HG02642 (cell line): Measurements from ENCODE around the gene FUT6.
"Not testable (repeated sequence)": the region's sequence is repeated elsewhere in the genome, so short reads cannot be mapped to it uniquely, and the experiment has no call there.

Experiments used
- ATAC-seq: cut with Tn5 transposase; IDR thresholded peaks from one replicate; pipeline ENCODE4 v1.9.1; 2021; ENCODE audit warnings: mild to moderate bottlenecking; ENCODE audit not compliant: unreplicated experiment, poor library complexity

The FUT6 gene

DNA sequence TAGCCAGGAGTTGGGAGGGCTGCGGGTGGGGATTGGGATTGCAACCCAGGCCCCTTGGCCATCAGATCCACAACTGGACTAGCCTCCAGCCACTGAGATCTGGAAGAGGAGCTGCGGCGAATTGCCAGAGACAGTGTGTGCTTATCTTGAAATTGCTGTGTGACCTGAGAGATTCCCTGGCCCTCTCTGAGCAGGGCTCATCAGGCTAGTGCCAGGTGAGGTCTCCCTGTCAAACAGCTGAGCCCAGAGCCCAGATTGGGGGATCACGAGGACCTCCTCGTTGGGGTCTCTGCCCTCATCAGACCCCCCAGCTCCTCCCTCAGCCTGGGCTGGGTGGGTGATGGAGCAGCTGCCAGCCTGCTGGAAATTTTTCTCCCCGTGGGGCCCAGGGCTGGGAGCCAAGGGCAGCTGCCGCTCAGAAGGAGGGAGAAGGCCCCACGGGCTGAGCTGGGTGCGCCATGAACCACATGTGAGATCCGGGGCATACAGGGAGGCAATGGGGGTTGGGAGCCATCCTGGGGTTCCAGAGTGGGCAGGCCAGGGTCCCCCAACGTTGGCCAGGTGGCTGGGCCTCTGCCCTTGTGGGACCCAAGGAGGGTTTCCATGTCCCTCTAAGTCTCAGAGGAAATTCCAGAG is 23.6 kb upstream of the FUT6 start:
- ATAC-seq: no peak

DNA sequence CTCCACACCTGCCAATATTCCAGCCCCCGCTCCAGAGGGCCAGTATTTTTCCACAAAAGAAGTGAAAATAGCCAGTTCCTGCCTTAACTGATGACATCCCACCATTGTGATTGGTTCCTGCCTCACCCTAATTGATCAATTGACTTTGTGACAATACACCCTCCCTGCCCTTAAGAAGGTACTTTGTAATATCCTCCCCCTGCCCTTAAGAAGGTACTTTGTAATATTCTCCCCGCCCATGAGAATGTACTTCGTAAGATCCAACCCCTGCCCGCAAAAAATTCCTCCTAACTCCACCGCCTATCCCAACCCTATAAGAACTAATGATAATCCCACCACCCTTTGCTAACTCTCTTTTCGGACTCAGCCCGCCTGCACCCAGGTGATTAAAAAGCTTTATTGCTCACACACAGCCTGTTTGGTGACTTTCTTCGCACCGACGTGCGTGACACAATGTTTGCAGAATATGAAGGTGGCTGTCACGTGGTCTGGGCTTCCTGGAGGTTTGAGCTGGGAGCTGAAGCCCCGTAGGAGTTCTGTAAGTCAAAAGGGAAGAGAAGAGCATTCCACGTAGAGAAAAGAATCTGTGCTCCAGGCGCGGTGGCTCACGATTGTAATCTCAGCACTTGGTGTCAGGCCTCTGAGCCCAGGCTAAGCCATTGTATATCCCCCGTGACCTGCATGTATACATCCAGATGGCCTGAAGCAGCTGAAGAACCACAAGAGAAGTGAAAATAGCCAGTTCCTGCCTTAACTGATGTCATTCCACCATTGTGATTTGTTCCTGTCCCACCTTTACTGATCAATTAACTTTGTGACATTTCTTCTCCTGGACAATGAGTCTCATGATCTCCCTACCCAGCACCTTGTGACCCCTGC is 17.9 kb upstream of the FUT6 start:
- ATAC-seq: no peak

DNA sequence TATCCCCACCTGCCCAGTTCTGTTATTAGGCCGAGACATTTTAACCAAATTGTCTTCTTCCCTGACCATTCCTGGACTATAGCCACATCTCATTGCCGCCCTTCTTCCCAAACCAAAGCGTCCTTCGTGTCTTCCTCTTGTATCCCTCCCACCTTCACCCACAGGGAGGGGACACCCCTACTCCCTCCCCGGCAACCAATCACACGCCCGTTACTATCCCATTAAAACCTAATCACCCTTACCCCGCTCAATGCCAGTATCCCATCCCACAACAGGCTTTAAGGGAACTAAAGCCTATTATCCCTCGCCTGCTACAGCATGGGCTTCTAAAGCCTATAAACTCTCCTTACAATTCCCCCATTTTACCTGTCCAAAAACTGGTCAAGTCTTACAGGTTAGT is 15.6 kb upstream of the FUT6 start:
- ATAC-seq: not testable (repeated sequence)

DNA sequence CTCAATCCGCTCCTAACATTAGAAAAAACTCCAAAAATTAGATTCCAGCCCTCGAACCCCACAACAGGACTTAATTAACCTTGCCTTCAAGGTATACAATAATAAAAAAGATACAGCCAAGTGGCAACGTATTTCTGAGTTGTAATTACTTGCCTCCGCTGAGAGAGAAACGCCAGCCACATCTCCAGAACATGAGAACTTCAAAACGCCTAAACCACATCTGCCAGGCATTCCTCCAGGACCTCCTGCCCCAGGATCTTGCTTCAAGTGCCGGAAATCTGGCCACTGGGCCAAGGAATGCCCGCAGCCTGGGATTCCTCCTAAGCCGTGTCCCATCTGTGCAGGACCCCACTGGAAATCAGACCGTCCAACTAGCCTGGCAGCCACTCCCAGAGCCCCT is 14.6 kb upstream of the FUT6 start:
- ATAC-seq: not testable (repeated sequence)

DNA sequence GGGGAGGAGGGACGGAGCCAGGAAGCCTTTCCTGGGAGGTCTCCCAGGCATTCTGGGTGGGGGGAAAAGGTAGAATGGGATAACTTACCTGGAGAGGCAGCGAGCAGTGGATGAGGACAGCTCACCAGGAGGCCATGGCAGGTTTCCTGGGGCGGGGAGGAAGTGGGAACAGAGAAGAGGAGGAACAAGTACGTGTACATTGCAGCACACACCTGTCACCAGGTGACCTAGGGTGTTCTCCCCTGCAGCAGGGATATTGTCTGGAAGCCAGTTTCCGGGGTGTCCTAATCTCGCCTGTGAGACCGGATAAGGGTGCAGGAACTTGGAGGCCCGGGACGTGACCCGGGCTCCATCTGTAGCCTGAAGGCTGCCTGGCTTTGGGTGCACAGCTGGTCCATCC is 11.8 kb upstream of the FUT6 start, which contains the start of gene FUT3:
Gene FUT3, minus strand, starts transcription at position 148 of the 400 bp plus-strand sequence.
- no peak for ATAC-seq

DNA sequence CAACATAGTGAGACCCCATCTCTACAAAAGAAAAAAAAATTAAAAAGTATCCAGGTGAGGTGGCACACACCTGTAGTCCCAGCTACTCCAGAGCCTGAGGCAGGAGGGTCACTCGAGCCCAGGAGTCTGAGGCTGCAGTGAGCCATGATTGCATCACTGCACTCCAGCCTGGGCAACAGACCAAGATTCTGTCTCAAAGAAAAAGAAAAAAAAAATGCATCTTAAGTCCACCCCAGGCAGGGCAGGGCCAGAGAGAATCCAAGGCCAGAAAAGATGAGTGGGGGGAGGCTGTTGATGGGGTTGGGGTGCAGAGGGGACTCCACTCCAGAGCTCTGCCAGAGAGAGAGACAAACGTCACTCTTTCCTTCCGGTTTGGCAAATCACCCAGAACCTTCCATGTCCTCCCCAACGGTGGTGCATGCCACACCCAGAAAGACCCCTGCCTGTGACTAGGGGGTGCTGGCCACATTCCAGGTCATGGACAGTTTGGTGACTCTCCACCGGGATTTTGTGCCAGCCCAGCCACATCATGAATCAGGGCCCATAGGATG is 11.3 kb upstream of the FUT6 start:
- no peak for ATAC-seq

DNA sequence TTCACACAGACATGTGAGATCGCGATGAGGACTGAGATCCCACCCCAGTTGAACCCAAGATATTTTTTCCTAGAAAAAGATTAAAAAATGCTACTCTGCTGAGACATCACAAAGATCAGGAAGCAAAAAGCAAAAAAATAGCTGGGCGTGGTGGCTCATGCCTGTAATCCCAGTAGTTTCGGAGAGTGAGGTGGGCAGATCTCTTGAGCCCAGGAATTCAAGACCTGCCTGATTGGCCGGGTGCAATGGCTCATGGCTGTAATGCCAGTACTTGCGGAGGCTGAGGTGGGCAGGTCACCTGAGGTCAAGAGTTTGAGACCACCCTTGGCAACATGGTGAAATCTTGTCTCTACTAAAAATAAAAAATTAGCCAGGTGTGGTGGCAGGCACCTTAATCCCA is 10.7 kb upstream of the FUT6 start:
- ATAC-seq: no peak

DNA sequence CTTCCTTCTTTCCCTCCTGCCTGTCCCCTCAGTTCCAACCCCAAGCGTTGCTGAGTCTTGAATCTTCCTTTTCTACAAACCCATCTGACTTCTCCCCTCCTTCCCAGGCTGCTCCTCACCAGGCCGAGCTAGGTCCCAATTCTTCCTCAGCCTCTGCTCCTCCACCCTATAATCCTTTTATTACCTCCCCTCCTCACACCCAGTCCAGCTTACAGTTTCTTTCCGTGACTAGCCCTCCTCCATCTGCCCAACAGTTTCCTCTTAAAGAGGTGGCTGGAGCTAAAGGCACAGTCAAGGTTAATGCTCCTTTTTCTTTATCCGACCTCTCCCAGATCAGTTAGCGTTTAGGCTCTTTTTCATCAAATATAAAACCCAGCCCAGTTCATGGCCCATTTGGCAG is 9.1 kb upstream of the FUT6 start:
- ATAC-seq: not testable (repeated sequence)

DNA sequence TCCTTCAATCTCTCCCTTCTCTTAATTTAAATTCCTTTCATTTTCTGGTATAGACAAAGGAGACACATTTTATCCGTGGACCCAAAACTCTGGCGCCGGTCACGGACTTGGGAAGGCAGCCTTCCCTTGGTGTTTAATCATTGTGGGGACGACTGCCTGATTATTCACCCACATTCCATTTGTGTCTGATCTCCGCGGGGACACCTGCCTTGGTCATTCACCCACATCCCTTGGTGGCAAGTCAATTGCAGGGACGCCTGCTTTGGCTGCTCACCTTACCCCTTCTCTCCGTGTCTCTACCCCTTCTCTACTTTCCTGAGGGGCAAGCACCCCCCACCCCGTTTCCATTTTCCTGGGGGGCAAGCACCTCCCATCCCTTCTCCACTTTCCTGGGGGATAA is 8.3 kb upstream of the FUT6 start:
- not testable (repeated sequence) for ATAC-seq

DNA sequence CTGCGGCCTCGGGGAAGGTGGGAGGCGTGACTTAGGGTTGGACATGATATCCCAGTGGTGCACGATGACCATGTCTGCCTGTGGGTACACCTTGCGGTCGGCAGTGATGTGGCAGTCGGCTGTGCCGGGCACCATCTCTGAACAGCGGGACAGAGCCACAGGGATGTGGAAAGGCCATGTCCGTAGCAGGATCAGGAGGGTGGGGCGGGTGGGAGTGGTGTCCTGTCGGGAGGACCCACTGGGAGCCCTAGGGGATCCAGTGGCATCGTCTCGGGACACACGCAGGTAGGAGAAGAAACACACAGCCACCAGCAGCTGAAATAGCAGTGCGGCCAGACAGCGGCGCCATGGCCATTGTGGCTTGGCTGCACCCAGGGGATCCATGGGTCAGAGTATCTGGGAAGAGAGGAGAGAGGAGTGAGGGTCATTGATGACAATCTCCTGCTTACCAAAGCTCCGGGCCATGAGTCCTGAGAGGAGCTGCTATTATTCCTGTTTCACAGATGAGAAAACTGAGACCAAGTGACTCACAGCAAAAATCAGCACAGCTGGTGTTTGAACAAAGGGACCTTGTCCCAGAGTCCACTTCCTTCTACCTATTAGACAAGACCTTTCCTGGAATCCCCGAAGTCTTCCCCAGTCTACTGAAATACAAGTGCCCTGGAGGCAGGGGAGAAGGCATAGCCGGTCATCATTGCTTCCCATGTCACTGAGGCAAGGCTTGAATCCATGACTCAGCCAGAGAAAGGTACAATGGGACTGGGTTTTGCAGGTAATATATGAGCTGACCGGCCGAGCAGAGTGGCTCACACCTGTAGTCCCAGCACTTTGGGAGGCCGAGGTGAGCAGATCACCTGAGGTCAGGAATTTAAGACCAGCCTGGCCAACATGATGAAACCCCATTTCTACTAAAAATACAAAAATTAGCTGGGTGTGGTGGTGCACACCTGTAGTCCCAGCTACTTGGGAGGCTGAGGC is 5.2 kb upstream of the FUT6 start:
- ATAC-seq: no peak

DNA sequence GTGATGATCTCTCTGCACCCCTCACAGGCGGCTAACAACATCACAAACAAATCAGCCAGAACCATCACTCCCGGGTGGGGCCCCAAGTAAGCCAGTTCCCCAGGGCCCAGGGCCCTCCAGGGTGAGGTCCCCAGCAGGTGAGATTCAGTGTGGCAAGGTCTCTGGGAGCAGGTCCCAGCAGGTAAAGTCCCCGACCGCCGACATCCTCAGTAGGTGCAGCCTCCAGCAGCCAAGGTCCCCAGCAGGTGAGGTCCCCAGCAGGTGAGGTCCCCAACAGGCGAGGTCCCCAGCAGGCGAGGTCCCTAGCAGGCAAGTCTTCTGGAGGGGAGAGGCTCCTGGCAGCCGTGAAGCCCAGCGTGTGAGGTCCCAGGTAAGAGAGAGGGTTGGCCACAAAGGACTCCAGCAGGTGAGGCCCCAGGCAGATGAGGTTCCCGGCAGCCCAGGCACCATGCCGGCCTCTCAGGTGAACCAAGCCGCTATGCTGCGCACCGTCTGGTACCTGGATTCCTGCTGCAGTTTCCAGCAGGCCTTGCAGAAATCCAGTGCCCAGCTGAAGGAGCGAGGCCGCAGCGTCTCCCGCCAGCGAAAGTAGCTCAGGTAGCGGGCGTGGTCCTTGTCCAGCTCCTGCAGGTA is 3.9 kb upstream of the FUT6 start:
- no peak for ATAC-seq

DNA sequence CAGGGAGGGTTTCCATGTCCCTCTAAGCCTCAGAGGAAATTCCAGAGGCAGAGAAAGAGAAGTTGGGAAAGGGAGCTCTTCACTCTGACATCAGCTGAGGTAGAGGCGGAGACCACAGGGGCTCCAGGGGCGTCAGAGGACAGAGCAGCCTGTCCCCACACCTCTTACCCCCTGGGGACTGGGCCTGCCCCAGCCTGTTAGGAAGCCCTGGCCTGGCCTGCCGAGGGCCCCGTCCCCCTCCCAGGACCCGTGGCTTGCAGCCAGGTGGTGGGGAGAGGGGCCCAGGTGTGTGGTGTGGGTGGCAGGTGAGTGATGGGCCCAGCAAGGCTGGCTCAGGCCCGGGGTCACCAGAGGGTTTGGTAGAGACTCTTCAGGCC is 2.2 kb upstream of the FUT6 start:
- ATAC-seq: not testable (repeated sequence)

DNA sequence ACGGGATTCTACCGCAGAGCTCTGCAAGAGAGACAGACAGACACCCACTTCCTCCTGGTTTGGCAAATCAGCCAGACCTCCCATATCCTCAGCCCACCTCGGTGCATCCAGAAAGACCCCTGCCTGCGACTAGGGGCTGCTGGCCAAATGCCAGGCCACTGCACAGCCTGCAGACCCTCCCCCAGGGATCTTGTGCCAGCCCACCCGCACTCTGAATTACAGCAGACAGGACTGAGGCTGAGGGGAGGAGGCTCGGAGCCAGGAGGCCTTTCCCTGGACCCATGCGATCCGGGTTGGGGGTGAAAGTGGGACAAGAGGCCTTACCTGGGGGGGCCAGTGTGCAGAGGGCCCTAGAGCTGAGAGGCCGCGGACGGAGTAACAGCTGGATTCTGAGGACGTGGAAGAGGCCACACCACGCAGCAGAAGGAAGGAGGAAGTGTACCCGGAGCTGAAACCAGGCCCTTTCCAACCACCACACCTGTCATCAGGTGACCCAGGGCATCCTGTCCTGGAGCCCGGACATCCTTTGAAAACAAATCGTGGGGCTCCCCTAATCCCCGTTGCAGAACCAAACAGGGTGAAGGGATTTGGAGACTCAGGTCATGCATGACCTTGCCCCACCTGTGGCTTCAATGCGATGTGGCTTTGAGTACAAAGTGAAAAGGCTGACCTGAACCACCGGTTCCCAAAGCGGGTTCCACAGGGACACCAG is 993 bp downstream of the FUT6 start:
- no peak for ATAC-seq

DNA sequence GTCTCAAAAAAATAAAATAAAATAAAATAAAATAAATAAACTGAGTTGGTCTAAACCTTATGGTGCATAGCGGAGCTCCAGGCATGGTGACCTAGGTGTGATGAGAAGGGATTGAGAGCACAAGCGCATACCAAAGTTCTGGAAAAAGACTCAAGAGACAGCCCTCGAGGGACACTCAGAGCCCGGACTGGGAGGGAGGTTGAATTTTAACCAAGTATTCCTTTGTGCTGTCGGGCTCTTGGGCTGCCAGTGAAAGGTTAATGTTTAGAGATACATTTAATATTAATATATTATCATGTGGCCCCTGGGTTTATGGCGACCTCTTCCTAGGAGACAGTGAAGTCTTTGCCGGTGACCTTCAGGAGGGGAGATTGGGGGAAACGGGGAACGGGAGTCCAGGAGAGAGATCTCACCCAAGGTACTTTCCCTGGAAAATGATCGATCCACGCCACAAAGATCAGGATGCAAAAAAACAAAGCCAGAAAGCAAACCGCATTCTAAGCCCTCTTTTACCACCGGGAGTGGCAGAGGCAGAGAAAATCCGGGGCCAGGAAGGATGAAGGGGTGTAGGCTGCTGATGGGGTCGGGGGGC is 1.6 kb downstream of the FUT6 start:
- ATAC-seq: no peak

DNA sequence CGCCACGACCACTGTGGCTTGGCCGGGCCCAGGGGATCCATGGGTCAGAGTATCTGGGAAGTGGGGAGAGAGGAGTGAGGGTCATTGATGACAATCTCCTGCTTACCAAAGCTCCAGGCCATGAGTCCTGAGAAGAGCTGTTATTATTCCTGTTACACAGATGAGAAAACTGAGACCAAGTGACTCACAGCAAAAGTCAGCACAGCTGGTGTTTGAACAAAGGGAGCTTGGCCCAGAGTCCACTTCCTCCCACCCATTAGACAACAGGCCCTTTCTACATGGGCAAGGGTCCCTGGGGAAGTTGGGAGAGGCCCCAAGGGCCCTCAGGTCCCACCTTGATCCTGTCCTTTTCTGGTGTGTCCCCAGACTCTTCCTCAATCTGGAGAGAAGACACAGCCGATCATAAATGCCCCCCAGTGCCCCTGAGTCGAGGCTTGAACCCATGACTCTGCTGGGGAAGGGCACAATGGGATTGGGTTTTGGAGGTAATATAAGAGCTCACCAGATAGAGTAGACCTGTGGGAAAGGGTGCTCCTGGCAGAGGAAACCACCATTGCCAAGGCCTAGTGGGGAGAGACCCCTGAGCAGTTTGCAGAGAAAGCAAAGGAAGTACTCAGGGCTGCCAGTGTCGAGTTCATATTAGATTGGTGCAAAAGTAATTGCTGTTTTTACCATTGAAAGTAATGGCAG is 6.8 kb downstream of the FUT6 start:
- ATAC-seq: no peak

DNA sequence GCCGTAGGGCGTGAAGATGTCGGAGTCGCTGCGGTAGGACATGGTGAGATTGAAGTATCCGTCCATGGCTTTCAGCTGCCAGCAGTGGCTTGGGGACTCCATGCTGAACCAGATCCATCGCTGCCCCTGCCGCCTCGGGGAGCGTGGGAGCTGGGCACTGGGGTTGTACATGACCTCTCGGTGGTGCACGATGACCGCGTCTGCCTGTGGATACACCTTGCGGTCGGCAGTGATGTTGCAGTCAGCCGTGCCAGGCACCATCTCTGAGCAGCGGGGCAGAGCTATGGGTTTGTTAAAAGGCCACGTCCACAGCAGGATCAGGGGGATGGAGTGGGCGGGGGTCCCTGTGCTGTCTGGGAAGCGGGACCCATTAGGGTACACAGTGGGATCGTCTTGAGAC is 7.4 kb downstream of the FUT6 start:
- no peak for ATAC-seq

DNA sequence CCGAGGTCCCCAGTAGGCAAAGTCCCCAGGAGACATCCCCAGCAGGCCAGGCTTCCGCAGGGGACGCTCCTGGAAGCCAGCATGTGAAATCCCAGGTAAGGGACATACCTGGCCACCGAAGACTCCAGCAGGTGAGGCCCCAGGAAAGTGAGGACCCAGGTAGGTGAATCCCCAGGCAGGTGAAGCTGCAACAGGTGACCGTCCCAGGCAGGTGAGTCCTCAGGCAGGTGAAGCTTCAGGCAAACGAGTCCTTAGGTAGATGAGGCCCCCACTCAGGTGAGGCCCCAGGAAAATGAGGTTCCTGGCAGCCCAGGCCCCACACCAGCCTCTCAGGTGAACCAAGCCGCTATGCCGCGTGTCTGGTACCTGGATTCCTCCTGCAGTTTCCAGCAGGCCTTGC is 8.3 kb downstream of the FUT6 start:
- ATAC-seq: no peak

DNA sequence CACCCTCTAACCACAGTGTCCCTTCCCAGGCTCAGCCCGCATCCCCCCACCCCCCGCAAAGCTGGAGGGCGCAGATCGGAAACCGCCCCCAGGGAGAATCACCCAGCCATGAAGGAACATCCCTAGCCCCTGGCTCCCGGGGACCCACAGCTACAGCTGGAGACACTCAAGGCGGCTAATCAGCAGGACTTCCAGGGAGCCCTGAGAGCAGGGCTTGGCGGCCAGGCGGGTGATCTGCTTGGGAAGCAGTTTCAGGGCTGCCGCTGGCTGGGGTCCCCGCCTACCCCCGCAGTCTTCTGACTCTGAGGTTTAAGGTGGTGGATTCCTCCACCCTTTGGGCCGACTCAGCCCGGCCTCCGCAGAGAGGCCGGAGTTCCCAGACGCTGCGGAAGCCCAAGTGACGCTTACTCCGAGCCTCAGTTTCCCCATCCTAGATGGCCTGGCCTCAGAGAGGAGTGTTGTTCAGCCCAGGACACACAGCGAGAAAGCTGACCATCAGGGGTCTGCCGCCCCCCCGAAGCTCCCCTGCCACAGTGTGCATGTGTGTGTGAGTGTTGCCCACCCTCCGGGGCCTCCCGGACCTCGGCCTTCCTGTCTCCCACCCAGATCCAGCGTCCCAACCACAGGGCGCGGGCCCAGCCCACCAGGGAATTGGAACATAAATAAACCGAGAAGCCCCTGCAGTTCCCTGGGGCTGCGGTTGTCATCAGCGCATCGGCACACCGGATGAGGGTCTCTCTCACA is 9.8 kb downstream of the FUT6 start:
- no peak for ATAC-seq
